Raji (cell line): ENCODE measurements around the gene F5.

Source experiments
- POLR2A ChIP-seq: IDR thresholded peaks from 2 replicates; pipeline ENCODE4 v1.6.1; 2011; ENCODE audit warnings: low read depth, low read length, control low read depth; ENCODE audit not compliant: insufficient read depth

The F5 gene

DNA sequence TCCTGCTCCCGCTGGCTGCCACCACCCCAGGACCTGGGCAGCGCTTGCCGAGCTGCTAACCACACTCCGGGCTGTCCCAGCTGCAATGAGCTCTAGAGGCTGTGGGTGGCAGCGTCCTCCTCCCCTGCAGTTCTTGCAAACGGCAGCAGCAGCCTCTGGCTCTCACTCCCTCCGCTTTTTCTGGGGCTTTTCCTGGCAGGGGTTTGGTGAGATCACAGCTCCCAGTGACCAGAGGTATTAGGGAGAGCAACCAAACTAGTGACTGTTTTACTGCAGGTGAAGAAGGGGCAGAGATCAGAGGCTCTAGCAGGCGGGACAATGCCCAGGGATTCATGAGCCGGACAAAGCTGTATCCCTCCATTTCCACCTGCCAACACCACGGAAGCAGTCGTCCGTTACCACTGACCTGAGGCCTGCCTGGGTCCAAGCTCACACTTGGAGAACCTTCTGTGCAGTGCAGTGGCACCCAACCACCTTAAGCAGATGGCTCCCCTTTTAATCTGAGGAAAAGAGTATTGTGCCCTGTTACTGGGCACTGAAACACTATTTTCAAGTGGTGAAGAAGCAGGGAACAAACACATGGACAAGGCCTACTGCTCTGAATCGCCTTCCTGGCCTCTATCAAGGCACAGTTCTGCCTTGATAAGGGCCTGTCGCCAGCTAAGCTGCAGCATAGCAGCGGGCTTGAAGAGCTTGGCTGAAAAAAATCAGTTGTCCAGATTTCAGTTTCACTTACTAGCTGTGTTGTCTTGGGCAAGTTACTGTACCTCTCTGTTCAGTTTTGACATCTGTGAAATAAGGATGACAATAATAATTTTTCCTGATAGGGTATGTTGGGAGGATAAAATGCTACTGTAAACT is at the start of gene F5:
F5 (minus strand) TSS at position 87 of the 861 bp plus-strand sequence. CDS start 95 bp downstream, outside the sequence.
- TF ChIP-seq POLR2A, result no peak

DNA sequence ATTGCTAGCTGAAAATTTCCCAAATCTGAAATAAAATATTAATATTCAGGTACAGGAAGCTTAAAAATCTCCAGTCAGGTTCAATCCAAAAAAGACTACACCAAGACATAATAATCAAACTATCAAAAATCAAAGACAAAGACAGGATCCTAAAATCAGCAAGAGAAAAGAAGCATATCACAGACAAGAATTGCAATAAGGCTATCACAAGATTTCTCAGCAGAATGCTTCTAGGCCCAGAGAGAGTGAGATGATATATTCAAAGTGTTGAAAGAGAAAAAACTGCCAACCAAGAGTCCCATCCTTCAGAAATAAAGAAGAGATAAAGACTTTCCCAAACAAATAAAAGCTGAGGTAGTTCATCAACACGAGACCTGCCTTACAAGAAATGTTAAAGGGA is 48.6 kb upstream of the F5 start:
- TF ChIP-seq POLR2A, result no peak

DNA sequence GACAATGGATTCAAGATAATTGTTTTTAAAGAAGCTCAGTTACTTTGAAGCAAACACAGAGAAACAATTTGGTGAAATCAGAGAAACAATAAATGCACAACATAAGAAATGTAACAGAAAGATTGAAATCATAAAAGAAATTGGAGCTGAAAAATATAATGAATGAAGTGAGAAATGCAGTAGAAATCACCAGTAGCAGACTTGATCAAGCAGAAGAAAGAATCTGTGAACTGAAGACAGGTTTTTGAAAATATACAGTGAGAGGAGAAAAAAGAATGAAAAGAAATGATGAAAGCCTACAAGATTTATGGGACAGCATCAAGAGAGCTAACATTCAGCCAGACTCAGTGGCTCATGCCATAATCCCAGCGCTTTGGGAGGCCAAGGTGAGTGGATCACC is 47.9 kb upstream of the F5 start:
- TF ChIP-seq POLR2A, result no peak

DNA sequence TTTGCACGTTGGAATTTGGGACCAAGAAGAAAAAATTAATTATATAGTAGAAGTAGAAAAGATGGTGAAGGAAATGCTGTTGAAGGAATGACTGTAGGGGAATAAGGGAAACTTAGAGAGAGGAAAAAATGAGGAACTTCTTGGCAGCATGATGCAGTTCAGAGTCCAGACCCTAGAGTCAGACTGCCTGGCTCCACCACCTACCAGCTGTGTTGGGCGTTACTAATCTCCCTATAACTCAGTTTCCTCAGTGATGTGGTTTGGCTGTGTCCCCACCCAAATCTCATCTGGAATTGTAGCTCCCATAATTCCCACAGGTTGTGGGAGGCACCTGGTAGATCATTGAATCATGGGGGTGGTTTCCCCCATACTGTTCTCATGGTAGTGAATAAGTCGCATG is 45.0 kb upstream of the F5 start:
- no peak for TF ChIP-seq POLR2A

DNA sequence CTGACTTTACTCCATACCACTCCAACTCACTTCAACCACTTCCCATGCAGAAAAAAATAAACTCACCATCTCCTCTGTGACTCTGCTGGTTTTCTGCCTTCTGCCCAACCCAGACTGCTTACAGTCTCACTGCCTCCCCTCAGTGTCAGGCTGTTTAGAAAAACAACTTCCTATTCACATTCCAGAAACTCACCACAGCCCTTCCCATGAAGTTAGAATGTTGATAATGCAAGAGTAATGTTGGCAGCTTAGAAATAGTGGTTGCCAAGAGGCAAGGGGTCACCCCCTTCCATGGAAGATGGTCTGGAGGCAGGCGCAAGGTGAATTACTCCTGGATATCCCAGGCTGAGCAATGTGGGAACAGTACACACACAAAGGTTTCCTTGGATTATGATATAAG is 43.7 kb upstream of the F5 start, which contains the start of gene SELP:
SELP (minus strand) TSS at position 119 of the 400 bp plus-strand sequence; CDS start at position 69, 50 bp downstream.
- no peak for TF ChIP-seq POLR2A

DNA sequence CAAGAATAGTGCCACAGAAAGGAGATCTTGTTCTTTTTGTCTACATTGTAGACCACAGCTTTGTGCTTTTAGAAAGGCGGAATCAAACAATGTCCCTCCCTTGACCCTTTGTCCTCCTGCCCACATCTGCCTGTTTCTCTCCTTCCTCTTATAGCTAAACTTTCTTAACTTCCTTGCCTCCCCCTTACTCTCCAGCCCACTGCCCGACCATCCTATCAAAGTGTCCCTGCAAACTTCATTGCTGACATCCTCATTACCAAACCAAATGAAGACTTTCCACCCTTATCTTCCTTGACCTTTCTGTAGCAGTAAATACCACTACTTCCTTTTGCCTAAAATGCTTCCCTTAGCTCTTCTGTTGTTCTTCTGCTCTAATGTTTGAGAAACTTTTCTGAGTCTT is 38.6 kb upstream of the F5 start:
- TF ChIP-seq POLR2A, result no peak

DNA sequence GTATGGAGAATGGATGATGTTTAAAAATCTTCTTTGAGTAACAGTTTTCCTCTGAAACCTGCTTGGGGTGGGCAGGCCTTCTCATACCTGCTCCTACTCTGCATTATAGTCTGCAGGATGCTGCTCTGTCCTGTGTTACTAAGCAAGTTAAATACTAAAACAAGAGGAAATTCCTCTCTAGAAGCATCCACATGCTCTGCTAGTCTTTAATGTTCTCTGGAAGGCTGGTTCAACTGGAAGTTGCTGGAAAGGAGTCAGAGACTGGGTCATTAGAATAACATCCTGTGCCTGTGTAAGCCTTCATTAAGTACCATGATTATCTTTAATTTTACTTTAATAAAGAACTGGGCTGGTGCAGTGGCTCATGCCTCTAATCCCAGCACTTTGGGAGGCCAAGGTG is 37.8 kb upstream of the F5 start:
- TF ChIP-seq POLR2A, result no peak

DNA sequence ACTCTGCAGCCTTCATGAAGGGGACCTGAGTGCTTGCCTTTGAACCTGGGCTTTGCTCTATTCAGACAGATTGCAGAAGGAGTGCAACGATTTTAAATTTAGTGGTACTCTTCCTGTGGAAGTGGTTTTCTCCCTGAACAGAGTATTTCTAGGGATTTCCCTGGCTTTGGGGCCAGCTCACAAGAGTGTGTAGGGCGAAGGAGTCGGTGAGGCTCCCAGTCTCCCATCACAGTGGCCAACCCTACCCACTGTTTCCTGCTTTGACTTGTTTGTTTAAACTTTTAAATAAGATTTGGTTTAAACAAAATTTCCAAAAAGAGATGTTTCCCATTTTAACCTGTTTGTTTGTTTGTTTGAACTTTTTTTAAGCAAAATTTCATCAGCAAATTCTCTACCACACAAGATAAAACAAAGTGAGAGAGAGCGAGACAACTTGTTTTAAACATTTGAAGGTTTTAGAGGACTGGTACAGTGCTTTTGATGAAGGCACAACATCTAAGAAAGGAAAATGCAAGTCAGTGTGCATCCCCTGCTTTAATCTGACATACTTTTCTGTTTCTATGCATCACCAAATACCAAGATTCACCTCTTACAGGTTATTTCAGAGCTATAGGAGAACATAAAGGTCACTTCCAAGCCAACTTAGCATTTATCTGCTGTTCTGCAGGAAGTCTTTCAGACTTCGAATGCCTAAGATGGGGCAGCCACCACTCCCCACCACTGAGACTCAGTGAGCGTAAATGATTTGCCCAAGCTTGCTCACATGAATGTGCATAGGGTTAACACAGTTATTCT is 37.0 kb upstream of the F5 start:
- no peak for TF ChIP-seq POLR2A

DNA sequence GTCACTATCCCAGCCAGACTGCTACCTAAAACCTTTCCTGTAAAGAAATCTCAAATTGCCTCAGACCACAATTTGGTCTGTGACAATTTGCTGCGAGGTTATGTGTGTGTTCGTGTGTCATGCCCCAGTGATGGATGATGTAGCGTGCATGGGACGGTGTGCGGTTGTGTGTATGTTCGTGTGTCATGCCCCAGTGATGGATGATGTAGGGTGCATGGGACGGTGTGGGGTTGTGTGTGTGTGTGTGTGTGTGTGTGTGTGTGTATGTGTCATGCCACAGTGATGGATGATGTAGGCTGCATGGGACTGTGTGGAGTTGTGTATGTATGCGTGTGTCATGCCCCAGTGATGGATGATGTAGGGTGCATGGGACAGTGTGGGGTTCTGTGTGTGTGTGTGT is 34.3 kb upstream of the F5 start:
- no peak for TF ChIP-seq POLR2A

DNA sequence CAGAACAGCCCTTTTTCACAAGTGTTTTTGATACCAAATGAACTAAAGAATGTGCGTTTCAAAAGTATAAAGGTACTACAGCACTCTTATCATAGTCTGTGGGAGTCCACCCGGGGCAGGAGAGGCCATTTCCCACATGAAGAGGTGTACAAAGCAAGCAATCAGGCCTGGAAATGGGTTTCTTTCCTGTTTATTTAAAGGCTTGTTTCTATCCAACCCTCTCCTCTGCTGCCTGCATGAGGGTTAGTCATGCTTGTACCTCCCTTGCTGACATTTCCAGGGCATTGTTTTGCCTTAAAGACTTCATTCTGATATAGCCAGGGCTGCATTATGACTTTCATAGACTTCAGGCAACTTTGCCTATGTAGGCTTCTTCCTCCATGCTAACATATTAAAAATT is 32.1 kb upstream of the F5 start:
- TF ChIP-seq POLR2A, result no peak

DNA sequence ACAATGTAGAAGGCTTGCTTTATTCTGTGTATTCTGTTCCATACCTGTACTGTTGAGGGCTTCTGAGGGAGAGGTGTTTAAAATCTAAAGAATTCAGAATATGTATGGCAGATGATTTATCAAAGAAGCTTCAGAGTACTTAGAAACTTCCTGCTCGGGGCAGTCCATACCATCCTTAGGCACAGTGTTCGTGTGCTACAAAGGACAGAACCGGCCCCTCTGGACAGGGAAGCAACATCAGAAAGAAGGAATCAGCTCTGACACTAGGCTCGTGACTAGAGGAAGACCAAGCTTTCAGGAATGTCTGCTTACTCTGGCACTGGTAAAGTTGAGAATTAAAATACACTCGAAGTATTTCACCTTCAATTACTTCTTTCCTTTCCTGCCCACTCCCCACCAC is 29.5 kb upstream of the F5 start:
- no peak for TF ChIP-seq POLR2A

DNA sequence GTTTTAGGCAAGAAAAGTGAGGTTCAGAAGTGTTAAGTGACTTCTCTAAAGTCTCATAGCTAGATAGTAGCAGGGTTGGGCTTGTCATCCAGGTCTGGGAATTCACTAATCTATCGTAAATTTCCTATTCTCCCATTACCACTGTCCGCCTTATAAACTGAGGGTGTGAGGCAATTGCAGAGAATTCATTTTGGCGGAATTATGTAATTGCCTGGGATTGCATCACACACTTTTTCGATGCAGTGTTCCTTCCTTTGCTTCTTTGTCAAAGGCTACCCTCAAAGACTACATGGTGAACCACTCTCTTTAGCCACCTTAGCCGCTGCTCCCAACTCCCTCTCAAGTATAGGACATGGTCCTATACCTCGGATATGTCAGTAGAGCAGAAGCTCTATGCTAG is 24.6 kb upstream of the F5 start:
- TF ChIP-seq POLR2A, result no peak

DNA sequence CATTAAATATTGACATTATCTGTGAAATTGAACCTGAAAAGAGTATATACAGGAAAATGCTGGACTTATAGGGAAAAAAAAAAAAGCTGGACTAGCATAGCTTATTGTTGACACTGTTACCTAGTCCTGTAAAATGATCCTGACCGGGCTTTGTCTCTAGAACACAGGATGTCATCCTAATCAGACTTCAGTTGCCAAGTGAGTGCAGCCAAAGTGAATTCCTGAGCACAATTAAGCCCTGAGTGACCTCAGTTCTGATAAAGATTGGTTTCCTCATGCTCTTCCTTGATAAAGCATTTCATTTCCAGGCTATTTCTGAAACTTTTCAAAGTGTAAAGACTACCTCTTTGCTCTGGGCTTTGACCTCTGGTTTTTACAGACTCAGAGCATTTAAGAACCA is 23.8 kb upstream of the F5 start:
- TF ChIP-seq POLR2A, result no peak

DNA sequence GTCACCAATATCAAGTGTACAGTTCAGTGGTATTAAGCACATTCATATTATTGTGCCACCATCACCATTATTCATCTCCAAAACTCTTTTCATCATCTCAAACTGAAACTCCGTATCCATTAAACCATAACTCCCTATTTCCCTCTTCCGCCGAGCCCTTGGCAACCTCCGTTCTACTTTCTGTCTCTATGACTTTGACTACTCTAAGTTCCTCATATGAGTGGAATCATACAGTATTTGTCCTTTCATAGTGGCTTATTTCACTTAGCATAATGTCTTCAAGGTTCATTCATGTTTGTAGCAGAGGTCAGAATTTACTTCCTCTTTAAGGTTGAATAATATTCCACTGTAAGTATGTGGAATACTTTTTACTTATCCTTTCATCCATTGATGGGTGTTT is 21.9 kb upstream of the F5 start:
- TF ChIP-seq POLR2A, result no peak

DNA sequence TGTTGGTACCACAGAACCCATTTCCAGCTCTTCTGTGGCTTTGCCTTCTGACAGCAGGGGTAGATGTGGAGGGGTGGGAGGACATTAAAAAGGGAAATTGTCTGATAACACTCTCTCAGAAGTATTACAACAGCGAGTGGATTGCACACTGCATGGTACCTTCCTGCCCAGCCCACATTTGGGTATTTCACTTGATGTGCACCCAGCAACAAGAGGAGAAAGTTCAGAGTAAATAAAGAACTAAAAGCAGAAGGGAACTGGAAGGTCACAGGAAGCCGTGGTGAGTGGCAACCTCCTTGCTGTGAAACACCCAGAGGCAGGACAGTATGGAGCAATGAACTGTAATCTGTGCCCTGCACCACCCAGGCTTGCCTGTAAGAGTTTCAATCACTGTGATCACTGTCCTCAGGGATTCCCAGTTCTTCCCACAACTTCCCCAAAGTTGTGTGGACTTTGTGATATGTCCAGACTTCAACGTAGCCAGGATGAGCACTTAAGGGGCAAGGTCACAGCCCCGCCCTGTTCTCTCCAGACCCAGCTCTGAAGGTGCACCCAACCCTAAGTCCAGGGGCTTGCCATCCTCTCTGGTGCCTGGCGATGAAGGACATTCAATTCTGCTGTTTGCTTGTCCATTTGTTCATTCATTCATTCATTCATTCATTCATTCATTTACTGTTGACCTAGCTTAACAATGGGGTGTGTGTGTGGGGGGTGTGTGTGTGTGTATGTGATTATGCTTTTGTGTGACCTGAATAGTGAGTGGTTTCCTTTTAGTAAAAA is 18.7 kb upstream of the F5 start:
- TF ChIP-seq POLR2A, result no peak
